HepG2 (cell line): Measurements from ENCODE around the gene ATP5PB. TPM values are rescaled to one million over a fixed set of nuclear protein-coding genes. Genes with fewer than 3 reads are reported as not detected.

ENCODE experiments used
- RAD21 ChIP-seq: fragments of 450-650 bp; formaldehyde crosslinking; IDR thresholded peaks from 2 replicates; pipeline ENCODE4 v1.5.0; 2020; ENCODE audit warnings: mild to moderate bottlenecking
- polyA plus RNA-seq, 8 experiments: library from polyadenylated mRNA; depleted of rRNA in 3 of 8; stranded (reverse) in 7 of 8; unstranded in 1 of 8; fragments of >200 nt; fragmentation: Illumina TruSeq in 4 of 8; extraction: Trizol in 4 of 8; gene quantifications; 2 replicates each; pipeline versions ENCODE4 v1.2.1 to v1.2.3, GENCODE V29; 2011 to 2016; ENCODE audit warnings: low read depth in 4 of 8, missing spikeins in 1 of 8, mixed read lengths in 1 of 8; ENCODE audit not compliant: insufficient read depth in 1 of 8
- total RNA-seq, 5 experiments: library from RNA; depleted of rRNA; stranded (reverse); fragments of >200 nt; fragmentation: Illumina TruSeq; extraction: Trizol; gene quantifications; 2 replicates each; pipeline ENCODE4 v1.2.3, GENCODE V29; 2016; ENCODE audit warnings: low read depth in 1 of 5
- TF ChIP-seq, protein P1 (sequence below): sonication (generic); formaldehyde crosslinking; IDR thresholded peaks from 2 replicates; pipeline ENCODE4 v1.5.1; 2020; ENCODE audit warnings: mild to moderate bottlenecking, missing genetic modification reagents, moderate library complexity
- TF ChIP-seq, protein P2 (sequence below): IDR thresholded peaks from 2 replicates; pipeline ENCODE4 v1.4.0; 2020; ENCODE audit warnings: mild to moderate bottlenecking, missing genetic modification reagents

The ATP5PB gene
- total and polyA plus RNA-seq, 2 of the 13 experiments (the other 11 are each of a cell fraction or from before 2014, with no cell fraction given), result 297 to 541 TPM

DNA sequence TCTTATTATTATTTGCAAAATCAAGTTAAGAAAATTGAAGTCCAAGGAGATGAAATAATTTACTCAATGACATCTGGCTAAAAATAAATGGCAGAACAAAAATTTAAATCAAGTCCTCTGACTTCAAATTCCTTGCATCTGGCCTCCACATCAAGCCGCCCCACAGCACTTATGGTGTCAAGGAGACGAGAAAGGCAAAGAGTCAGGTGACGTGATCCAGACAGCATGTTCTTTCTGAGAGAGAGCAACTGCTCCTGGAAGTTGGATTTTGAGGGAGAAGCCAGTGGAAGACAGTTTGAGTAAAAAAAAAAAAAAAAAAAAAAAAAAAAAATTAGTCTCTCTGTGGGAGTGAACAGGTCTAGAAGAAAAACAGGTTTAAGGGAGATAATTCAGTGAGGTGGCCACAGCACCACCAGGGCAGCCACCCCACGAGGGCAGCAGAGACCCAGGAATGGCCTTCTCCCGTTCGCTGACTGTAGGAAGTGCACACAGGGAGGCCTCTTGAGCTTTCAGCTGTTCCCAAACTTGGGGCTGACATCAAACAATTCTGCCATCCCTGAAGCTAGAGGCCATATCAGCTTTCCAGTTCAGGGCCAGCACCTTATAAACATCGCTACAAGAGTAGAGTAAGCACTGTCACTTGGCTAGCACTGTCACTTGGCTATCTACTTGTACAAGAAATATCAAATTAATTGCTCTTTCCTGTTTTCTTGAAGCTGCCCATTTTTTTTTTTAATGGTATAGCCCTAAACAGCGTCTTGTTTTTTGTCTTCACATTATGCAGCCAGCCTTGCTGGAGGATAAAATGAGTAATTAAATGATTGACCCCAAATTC, 32.3 kb downstream of the ATP5PB start (continued):
- TF ChIP-seq, protein P1, sequence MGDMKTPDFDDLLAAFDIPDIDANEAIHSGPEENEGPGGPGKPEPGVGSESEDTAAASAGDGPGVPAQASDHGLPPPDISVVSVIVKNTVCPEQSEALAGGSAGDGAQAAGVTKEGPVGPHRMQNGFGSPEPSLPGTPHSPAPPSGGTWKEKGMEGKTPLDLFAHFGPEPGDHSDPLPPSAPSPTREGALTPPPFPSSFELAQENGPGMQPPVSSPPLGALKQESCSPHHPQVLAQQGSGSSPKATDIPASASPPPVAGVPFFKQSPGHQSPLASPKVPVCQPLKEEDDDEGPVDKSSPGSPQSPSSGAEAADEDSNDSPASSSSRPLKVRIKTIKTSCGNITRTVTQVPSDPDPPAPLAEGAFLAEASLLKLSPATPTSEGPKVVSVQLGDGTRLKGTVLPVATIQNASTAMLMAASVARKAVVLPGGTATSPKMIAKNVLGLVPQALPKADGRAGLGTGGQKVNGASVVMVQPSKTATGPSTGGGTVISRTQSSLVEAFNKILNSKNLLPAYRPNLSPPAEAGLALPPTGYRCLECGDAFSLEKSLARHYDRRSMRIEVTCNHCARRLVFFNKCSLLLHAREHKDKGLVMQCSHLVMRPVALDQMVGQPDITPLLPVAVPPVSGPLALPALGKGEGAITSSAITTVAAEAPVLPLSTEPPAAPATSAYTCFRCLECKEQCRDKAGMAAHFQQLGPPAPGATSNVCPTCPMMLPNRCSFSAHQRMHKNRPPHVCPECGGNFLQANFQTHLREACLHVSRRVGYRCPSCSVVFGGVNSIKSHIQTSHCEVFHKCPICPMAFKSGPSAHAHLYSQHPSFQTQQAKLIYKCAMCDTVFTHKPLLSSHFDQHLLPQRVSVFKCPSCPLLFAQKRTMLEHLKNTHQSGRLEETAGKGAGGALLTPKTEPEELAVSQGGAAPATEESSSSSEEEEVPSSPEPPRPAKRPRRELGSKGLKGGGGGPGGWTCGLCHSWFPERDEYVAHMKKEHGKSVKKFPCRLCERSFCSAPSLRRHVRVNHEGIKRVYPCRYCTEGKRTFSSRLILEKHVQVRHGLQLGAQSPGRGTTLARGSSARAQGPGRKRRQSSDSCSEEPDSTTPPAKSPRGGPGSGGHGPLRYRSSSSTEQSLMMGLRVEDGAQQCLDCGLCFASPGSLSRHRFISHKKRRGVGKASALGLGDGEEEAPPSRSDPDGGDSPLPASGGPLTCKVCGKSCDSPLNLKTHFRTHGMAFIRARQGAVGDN (CRISPR knock-in tag), result no peak; the same call in 1 of the 2 replicates
- TF ChIP-seq RAD21 (CRISPR knock-in tag), result peak; percentile 92
- TF ChIP-seq, protein P2, sequence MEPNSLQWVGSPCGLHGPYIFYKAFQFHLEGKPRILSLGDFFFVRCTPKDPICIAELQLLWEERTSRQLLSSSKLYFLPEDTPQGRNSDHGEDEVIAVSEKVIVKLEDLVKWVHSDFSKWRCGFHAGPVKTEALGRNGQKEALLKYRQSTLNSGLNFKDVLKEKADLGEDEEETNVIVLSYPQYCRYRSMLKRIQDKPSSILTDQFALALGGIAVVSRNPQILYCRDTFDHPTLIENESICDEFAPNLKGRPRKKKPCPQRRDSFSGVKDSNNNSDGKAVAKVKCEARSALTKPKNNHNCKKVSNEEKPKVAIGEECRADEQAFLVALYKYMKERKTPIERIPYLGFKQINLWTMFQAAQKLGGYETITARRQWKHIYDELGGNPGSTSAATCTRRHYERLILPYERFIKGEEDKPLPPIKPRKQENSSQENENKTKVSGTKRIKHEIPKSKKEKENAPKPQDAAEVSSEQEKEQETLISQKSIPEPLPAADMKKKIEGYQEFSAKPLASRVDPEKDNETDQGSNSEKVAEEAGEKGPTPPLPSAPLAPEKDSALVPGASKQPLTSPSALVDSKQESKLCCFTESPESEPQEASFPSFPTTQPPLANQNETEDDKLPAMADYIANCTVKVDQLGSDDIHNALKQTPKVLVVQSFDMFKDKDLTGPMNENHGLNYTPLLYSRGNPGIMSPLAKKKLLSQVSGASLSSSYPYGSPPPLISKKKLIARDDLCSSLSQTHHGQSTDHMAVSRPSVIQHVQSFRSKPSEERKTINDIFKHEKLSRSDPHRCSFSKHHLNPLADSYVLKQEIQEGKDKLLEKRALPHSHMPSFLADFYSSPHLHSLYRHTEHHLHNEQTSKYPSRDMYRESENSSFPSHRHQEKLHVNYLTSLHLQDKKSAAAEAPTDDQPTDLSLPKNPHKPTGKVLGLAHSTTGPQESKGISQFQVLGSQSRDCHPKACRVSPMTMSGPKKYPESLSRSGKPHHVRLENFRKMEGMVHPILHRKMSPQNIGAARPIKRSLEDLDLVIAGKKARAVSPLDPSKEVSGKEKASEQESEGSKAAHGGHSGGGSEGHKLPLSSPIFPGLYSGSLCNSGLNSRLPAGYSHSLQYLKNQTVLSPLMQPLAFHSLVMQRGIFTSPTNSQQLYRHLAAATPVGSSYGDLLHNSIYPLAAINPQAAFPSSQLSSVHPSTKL, result peak; percentile 28; the same call in 1 of the 2 replicates
